Natural killer cell (primary cell): ENCODE measurements around the gene HLA-DPA1. TPM values are rescaled to one million over a fixed set of nuclear protein-coding genes. Genes with fewer than 3 reads are reported as not detected.
"Not testable (repeated sequence)": the region's sequence is repeated elsewhere in the genome, so short reads cannot be mapped to it uniquely, and the experiment has no call there.

Source experiments
- ATAC-seq, 3 donors: fragments of 150-1000 bp in 2 of 3; fragments of 200-7000 bp in 1 of 3; cut with Tn5 transposase; 1 replicate in 1 of 3; 2 replicates in 2 of 3; pipeline ENCODE4 v1.10.0; 2021; ENCODE audit warnings: mild to moderate bottlenecking in 2 of 3, moderate library complexity in 2 of 3
- DNase-seq, 2 donors: peaks; one replicate each; pipeline versions ENCODE4 v3.0.0 to v3.0.0-alpha.2; 2013 to 2021; ENCODE audit warnings: mixed read lengths in 1 of 2
- H3K27ac ChIP-seq: one replicate; pipeline ENCODE4 v1.5.1; 2013; ENCODE audit warnings: mild to moderate bottlenecking, low read length
- H3K27me3 ChIP-seq: one replicate; pipeline ENCODE4 v1.6.1; 2013; ENCODE audit warnings: low read length; ENCODE audit not compliant: control insufficient read depth, insufficient read depth
- H3K36me3 ChIP-seq: one replicate; pipeline ENCODE4 v1.6.1; 2013; ENCODE audit warnings: low read length; ENCODE audit not compliant: control insufficient read depth, insufficient read depth
- H3K4me1 ChIP-seq: one replicate; pipeline ENCODE4 v1.6.1; 2013; ENCODE audit warnings: low read length; ENCODE audit not compliant: control insufficient read depth, insufficient read depth
- H3K4me3 ChIP-seq: one replicate; pipeline ENCODE4 v1.5.1; 2013; ENCODE audit warnings: low read length
- H3K9me3 ChIP-seq: one replicate; pipeline ENCODE4 v1.6.1; 2013; ENCODE audit warnings: low read length; ENCODE audit not compliant: control insufficient read depth, insufficient read depth
- H3K27ac Mint-ChIP-seq, 2 donors: one replicate each; pipeline ENCODE4 v1.8.0; 2022; ENCODE audit warnings: mild to moderate bottlenecking in 2 of 2, mixed read lengths in 2 of 2, moderate library complexity in 1 of 2
- H3K27me3 Mint-ChIP-seq, 2 donors: one replicate each; pipeline ENCODE4 v1.8.0; 2022; ENCODE audit warnings: low read depth in 2 of 2, mixed read lengths in 2 of 2
- H3K36me3 Mint-ChIP-seq: one replicate; pipeline ENCODE4 v1.8.0; 2022; ENCODE audit warnings: mixed read lengths
- H3K4me1 Mint-ChIP-seq, 2 donors: one replicate each; pipeline ENCODE4 v1.8.0; 2022; ENCODE audit warnings: mixed read lengths in 2 of 2
- H3K4me3 Mint-ChIP-seq: one replicate; pipeline ENCODE4 v1.8.0; 2022; ENCODE audit warnings: mild to moderate bottlenecking, moderate library complexity, mixed read lengths
- H3K9me3 Mint-ChIP-seq, 2 donors: one replicate each; pipeline ENCODE4 v1.8.0; 2022; ENCODE audit warnings: mixed read lengths in 2 of 2
- CTCF ChIP-seq: fragments of 200-600 bp; IDR thresholded peaks from one replicate; pipeline ENCODE4 v1.8.0; 2022; ENCODE audit warnings: antibody characterized with exemption
- WGBS: methylation state at CpG from one replicate; pipeline ENCODE4 v1.1.7; 2013; ENCODE audit warnings: missing lambda C conversion rate; ENCODE audit not compliant: insufficient coverage; 5-methylcytosine and 5-hydroxymethylcytosine counted together
- intact Hi-C: fragments of 100-400 bp; cut with micrococcal nuclease; formaldehyde crosslinking; loops from one replicate; pipeline ENCODE4 v1.14.2; 2022
- total RNA-seq, 4 donors: library from RNA; stranded (reverse); fragments of 120-200 nt in 1 of 4; gene quantifications; one replicate each; pipeline versions ENCODE4 v1.2.3 to v1.2.4, GENCODE V29; 2013 to 2022

The HLA-DPA1 gene
- total RNA-seq, 3 donors from 2014 or later (not counting 1 experiment from before 2014, with no cell fraction given): 43.1 to 135 (median 73.5) TPM

GRCh38 chr6:33064723-33065122, 8.7 kb downstream of the HLA-DPA1 start:
- intact Hi-C loops: no loop called here
- peaks cover 42% of the 10 kb centered on the region for H3K36me3 ChIP-seq
- ATAC-seq (no peak), DNase-seq (no peak)
- no peaks in the 10 kb centered on the region for H3K9me3 ChIP-seq
- Mint-ChIP-seq H3K27ac (no peak overlapping the region), H3K9me3 (no peaks in the 10 kb centered on the region), H3K27me3 (no peaks in the 10 kb centered on the region), H3K4me1 (peaks cover 1 to 10% of the 10 kb centered on the region in 2 donors), H3K4me3 (no peak overlapping the region), H3K36me3 (peaks cover 39% of the 10 kb centered on the region)
- WGBS: 89% methylated on average over 4 of the region's 4 CpGs
- no peak for TF ChIP-seq CTCF
- no peak overlapping the region for H3K27ac ChIP-seq
- peaks cover 11% of the 10 kb centered on the region for H3K4me1 ChIP-seq
- H3K27me3 ChIP-seq: no peaks in the 10 kb centered on the region
- H3K4me3 ChIP-seq: no peak overlapping the region

GRCh38 chr6:33063435-33063834, 10.0 kb downstream of the HLA-DPA1 start:
- peaks cover 29% of the 10 kb centered on the region for H3K36me3 ChIP-seq

GRCh38 chr6:33061987-33062386, 11.5 kb downstream of the HLA-DPA1 start:
- Histone ChIP-seq H3K27ac (no peak overlapping the region), H3K4me3 (no peak overlapping the region), H3K9me3 (no peaks in the 10 kb centered on the region), H3K27me3 (peaks cover 3% of the 10 kb centered on the region), H3K36me3 (peaks cover 17% of the 10 kb centered on the region), H3K4me1 (no peaks in the 10 kb centered on the region)
- Mint-ChIP-seq H3K36me3 (peaks cover 19% of the 10 kb centered on the region), H3K4me1 (peaks cover 0 to 13% of the 10 kb centered on the region in 2 donors), H3K4me3 (no peak overlapping the region), H3K27ac (no peak overlapping the region), H3K27me3 (peaks cover 0 to 3% of the 10 kb centered on the region in 2 donors), H3K9me3 (no peaks in the 10 kb centered on the region)
- TF ChIP-seq CTCF: no peak
- ATAC-seq: peak in 2 of 3 donors; percentile 29 to 43
- peak in 1 of 2 donors; percentile 26 for DNase-seq
- intact Hi-C loops: no loop called here
- 67% methylated on average over 1 of the region's 2 CpGs for WGBS

More at GRCh38 chr6:33063435-33063834, 10.0 kb downstream of the HLA-DPA1 start:
- H3K27ac ChIP-seq, H3K4me1 ChIP-seq, H3K4me3 ChIP-seq, DNase-seq, H3K9me3 ChIP-seq, H3K27ac Mint-ChIP-seq, ATAC-seq, intact Hi-C loops, H3K4me1 Mint-ChIP-seq, H3K27me3 ChIP-seq, H3K9me3 Mint-ChIP-seq, H3K4me3 Mint-ChIP-seq, H3K27me3 Mint-ChIP-seq: not testable (repeated sequence)
- WGBS: 90% methylated on average over 2 of the region's 5 CpGs
- peaks cover 34% of the 10 kb centered on the region for H3K36me3 Mint-ChIP-seq

GRCh38 chr6:33057222-33058150, 16.0 kb downstream of the HLA-DPA1 start:
- no peaks in the 10 kb centered on the region for H3K9me3 Mint-ChIP-seq
- H3K36me3 Mint-ChIP-seq: no peaks in the 10 kb centered on the region
- peak overlapping the region in 1 of 2 donors; percentile 9 for H3K27ac Mint-ChIP-seq
- Histone ChIP-seq H3K4me1 (no peaks in the 10 kb centered on the region), H3K27me3 (peaks cover 3% of the 10 kb centered on the region), H3K27ac (peak overlapping the region; percentile 86), H3K36me3 (no peaks in the 10 kb centered on the region), H3K9me3 (no peaks in the 10 kb centered on the region), H3K4me3 (no peak overlapping the region)
- peaks cover 0 to 22% of the 10 kb centered on the region in 2 donors for H3K4me1 Mint-ChIP-seq
- no peak for TF ChIP-seq CTCF
- WGBS: 58% methylated on average over 3 of the region's 6 CpGs
- no peak overlapping the region for H3K4me3 Mint-ChIP-seq
- no peak for DNase-seq
- intact Hi-C loops: no loop called here
- peak in 2 of 3 donors; percentile 63 to 78 for ATAC-seq
- H3K27me3 Mint-ChIP-seq: peaks cover 0 to 6% of the 10 kb centered on the region in 2 donors
